Measurements from ENCODE around the gene YES1. TPM values are rescaled to one million over a fixed set of nuclear protein-coding genes. Genes with fewer than 3 reads are reported as not detected.

The YES1 gene
- total RNA-seq, 1 experiment from 2014 or later, result 61.2 TPM

- CTCF ChIA-PET, result no interaction called here
- H3K27me3 Mint-ChIP-seq (ENCODE audit: unreplicated experiment), result no peaks in the 10 kb centered on the region
- no peaks in the 10 kb centered on the region for H3K4me1 Mint-ChIP-seq (ENCODE audit: low read depth, unreplicated experiment)
- no peak for DNase-seq
- H3K27ac Mint-ChIP-seq (ENCODE audit: unreplicated experiment), result no peak overlapping the region
- no peaks in the 10 kb centered on the region for H3K9me3 Mint-ChIP-seq (ENCODE audit: low read depth, unreplicated experiment)
- no TSS peak for BruUV-seq (replicated peaks)
- H3K36me3 Mint-ChIP-seq (ENCODE audit: insufficient read depth, unreplicated experiment), result no peaks in the 10 kb centered on the region
- intact Hi-C loops (cut with micrococcal nuclease; ENCODE audit: unreplicated experiment), result no loop called here
- no peak overlapping the region for H3K4me3 Mint-ChIP-seq (ENCODE audit: low read depth, unreplicated experiment)
- no peak for TF ChIP-seq CTCF (IDR thresholded peaks at IDR 0.05; ENCODE audit: unreplicated experiment)
Observed at GRCh38 chr18:824179-824578, 12.1 kb upstream of the YES1 start.

- H3K36me3 Mint-ChIP-seq (ENCODE audit: insufficient read depth, unreplicated experiment), result no peaks in the 10 kb centered on the region
- H3K4me1 Mint-ChIP-seq (ENCODE audit: low read depth, unreplicated experiment), result no peaks in the 10 kb centered on the region
- DNase-seq, result no peak
- H3K4me3 Mint-ChIP-seq (ENCODE audit: low read depth, unreplicated experiment), result no peak overlapping the region
- BruUV-seq (replicated peaks), result no TSS peak
- H3K27me3 Mint-ChIP-seq (ENCODE audit: unreplicated experiment), result no peaks in the 10 kb centered on the region
- no peak for TF ChIP-seq CTCF (IDR thresholded peaks at IDR 0.05; ENCODE audit: unreplicated experiment)
- H3K9me3 Mint-ChIP-seq (ENCODE audit: low read depth, unreplicated experiment), result no peaks in the 10 kb centered on the region
- CTCF ChIA-PET, result no interaction called here
- no peak overlapping the region for H3K27ac Mint-ChIP-seq (ENCODE audit: unreplicated experiment)
- intact Hi-C loops (cut with micrococcal nuclease; ENCODE audit: unreplicated experiment), result no loop called here
Observed at GRCh38 chr18:820591-821165, 8.6 kb upstream of the YES1 start.

- DNase-seq, result no peak
- Mint-ChIP-seq H3K4me1 (ENCODE audit: low read depth, unreplicated experiment) (peaks cover 8% of the 10 kb centered on the region), H3K27me3 (ENCODE audit: unreplicated experiment) (no peaks in the 10 kb centered on the region), H3K4me3 (ENCODE audit: low read depth, unreplicated experiment) (no peak overlapping the region), H3K36me3 (ENCODE audit: insufficient read depth, unreplicated experiment) (peaks cover 13% of the 10 kb centered on the region), H3K9me3 (ENCODE audit: low read depth, unreplicated experiment) (no peaks in the 10 kb centered on the region), H3K27ac (ENCODE audit: unreplicated experiment) (no peak overlapping the region)
- intact Hi-C loops (cut with micrococcal nuclease; ENCODE audit: unreplicated experiment), result no loop called here
- CTCF ChIA-PET, result interaction anchor here (0.6 kb wide), 1 partner anchor 26 kb away, joined by 4 read pairs; no protein-coding TSS in a partner anchor
- TF ChIP-seq CTCF (IDR thresholded peaks at IDR 0.05; ENCODE audit: unreplicated experiment), result no peak
- BruUV-seq (replicated peaks), result no TSS peak
Observed at GRCh38 chr18:816869-817268, 4.8 kb upstream of the YES1 start.

GRCh38 chr18:816088-816653 is 4.1 kb upstream of the YES1 start:
- DNase-seq, result no peak
- Mint-ChIP-seq H3K36me3 (ENCODE audit: insufficient read depth, unreplicated experiment) (peaks cover 20% of the 10 kb centered on the region), H3K4me1 (ENCODE audit: low read depth, unreplicated experiment) (peaks cover 8% of the 10 kb centered on the region), H3K27ac (ENCODE audit: unreplicated experiment) (no peak overlapping the region), H3K27me3 (ENCODE audit: unreplicated experiment) (no peaks in the 10 kb centered on the region), H3K9me3 (ENCODE audit: low read depth, unreplicated experiment) (no peaks in the 10 kb centered on the region), H3K4me3 (ENCODE audit: low read depth, unreplicated experiment) (no peak overlapping the region)
- no TSS peak for BruUV-seq (replicated peaks)
- TF ChIP-seq CTCF (IDR thresholded peaks at IDR 0.05; ENCODE audit: unreplicated experiment), result no peak
- intact Hi-C loops (cut with micrococcal nuclease; ENCODE audit: unreplicated experiment), result no loop called here
- CTCF ChIA-PET, result interaction anchor here (0.6 kb wide), 1 partner anchor 25 kb away, joined by 4 read pairs; no protein-coding TSS in a partner anchor

All from Calu3 (cell line).